Prostate gland (tissue), 2 donors: ENCODE measurements around the gene CSF2RB.

ENCODE experiments used
- CTCF ChIP-seq, 4 experiments: fragments of 200-600 bp in 2 of 4; fragments of 450-650 bp in 2 of 4; sonication (generic) in 2 of 4; IDR thresholded peaks; 1 replicate in 3 of 4; 2 replicates in 1 of 4; pipeline ENCODE4 v1.5.1; 2016 to 2019; ENCODE audit warnings: antibody characterized with exemption in 4 of 4, mild to moderate bottlenecking in 2 of 4, moderate library complexity in 2 of 4
- POLR2AphosphoS5 ChIP-seq: sonication (generic); formaldehyde crosslinking; IDR thresholded peaks from one replicate; pipeline ENCODE4 v1.6.1; 2017; ENCODE audit warnings: antibody characterized with exemption

DNA sequence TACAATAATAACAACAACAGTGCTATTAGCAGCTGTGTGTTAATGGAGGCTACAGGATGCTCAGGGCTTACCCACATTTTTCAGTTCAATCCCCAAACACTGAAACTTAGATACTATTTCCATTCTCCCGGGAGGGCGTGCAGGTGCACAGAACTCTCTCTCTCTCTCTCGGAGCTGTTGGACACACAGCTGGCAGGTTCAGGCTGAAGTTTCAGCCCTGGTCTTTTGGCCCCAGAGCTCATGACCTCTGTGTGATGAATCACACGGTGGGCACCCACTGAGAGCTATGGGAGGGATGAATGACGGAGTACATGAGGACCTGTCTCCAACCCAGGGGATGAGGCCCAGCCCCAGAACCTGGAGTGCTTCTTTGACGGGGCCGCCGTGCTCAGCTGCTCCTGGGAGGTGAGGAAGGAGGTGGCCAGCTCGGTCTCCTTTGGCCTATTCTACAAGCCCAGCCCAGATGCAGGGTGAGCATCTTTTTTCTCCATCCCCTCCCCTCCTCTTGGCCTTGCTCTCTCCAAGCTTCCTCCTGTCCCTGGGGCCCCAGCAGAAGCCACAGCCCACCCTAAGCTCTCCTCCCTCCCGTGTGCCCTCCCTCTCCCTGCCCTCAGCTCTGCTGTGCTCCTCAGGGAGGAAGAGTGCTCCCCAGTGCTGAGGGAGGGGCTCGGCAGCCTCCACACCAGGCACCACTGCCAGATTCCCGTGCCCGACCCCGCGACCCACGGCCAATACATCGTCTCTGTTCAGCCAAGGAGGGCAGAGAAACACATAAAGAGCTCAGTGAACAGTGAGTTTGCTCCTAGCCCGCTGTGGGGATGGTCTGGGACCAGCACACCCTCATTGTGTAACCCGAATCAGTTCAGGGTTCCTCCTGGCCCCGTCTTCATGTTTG, 16.9 kb downstream of the CSF2RB start:
- TF ChIP-seq POLR2AphosphoS5 (no peak), CTCF (IDR thresholded peaks at IDR 0.05) (no peak)
